Measurements from ENCODE around the gene FSTL4.
"Not testable (repeated sequence)": the region's sequence is repeated elsewhere in the genome, so short reads cannot be mapped to it uniquely, and the experiment has no call there.

Gene FSTL4

DNA sequence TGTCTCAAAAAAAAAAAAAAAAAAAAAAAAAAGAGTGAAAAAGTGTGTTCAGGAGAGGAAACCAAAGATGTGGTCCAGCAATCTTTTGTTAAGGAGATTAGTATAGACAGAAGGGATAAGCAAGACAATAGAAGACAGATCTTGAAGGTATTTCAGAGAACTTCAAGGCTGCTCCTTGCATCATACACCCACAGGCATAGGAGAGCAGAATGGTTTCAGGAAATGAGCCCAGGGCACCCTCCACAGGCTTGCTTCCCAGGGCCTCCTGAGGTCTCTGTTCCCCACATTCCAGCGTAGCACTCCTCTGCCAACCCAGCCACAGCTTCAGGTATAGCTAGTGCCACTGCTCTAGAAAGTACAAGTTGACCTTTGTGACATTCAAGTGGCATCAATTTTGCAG, 65.8 kb downstream of the FSTL4 start:
- DNase-seq, result no peak

DNA sequence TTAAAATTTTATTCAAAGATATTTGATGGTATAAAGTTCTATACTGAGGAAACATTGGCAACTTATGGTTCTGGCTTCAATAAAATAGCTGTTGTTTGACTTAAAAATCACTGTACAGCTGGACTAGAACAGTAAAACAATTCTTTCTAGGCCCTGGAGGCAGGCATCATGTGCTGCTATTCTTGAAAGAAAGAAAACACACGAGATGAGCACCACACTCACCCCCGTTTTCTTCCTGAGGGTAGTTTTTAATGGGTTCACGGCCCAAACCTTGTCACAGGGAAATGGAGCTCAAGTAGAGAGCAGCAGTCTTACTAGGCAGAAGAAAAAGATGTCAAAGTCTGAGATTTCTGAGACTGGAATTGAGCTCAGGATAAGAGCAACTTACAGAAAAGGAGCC, 68.0 kb downstream of the FSTL4 start:
- no peak for DNase-seq

DNA sequence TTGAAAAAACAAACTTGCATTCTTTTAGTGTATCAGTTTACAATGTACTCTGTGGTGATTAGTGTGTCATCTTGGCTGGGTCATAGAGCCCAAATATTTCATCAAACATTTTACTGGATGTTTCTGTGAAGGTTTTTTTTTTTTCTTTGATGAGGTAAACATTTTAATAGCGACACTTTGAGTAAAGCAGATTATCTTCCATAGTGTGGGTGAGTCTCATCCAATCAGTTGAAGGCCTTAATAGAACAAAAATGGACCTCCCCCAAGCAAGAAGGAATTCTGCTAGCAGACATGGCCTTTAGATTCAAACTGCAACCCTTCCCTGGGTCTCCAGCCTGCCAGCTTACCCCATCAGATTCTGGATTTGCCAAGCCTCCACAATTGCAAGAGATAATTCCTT, 72.5 kb downstream of the FSTL4 start:
- DNase-seq, result no peak

DNA sequence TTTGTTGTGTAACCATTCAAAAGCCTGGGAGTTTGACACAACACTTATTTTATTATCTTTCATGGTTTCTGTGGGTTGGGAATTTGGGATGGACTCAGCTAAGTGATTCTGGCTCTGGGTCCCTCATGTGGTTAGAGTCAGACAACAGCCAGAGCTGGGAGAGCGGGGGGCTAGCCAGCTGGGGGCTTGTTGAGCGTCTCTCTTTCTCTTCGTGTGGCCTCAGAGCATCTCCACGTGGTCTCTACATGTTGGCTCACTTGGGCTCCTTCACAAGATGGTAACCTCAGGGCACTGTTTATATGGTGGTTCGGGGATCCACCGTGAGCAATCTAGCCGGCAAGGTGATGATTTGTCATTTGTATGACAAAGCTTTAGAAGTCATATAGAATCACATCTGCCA, 73.6 kb downstream of the FSTL4 start:
- no peak for DNase-seq

DNA sequence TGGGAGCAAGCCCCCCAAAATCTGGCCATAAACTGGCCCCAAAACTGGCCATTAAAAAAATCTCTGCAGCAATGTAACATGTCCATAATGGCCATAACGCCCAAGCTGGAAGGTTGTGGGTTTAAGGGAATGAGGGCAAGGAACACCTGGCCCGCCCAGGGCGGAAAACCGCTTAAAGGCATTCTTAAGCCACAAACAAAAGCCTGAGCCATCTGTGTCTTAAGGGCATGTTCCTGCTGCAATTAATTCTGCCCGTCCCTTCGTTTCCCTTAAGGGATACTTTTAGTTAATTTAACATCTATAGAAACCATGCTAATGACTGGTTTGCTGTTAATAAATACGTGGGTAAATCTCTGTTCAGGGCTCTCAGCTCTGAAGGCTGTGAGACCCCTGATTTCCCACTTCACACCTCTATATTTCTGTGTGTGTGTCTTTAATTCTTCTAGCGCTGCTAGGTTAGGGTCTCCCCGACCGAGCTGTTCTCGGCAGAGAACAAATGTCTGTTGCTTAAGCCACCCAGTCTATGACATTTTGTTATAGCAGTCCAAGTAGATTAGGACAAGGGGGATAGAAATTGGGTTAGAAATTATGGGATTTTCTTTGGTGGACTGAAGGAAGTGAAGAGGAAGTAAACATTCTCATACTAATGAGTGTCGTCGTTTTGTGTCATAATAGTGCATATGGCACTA, 77.0 kb downstream of the FSTL4 start:
- not testable (repeated sequence) for DNase-seq

DNA sequence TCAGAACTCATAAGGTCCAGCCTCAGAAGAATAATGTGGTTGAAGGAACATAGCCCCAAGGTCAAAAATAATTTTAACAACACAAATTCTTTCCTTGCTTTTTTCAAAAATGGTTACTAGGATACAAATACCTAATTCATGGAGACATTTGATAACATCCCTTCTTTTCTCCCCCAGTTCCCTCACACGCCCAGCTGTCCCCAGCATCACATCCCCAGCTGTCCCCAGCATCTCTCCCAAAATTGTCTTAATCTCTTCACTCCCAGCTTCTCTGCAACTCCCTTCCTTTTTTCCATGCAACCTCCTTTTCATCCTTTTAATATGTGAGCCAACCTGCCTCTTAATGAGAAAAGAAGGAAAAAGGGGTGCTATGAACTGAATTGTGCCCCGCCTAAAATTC, 77.8 kb downstream of the FSTL4 start:
- no peak for DNase-seq

DNA sequence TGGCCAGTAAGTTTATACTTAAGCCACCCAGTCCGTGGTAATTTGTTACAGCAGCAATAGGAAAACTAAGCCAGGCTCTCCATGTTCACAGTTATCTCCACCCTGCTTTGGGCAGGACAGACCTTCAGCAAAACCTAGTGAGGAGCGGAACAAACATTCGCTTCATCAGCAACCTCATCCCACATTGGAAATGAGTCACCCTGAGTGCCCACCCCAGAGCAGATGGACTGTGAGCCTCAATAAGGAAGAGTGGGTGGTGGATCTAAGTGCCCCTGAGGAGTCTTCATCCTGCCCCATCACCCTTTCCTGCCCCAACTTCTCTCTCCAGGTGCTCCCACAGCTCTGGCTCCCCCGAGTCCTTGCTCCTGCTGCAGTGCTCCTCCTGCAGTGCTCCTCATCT, 78.8 kb downstream of the FSTL4 start:
- DNase-seq, result no peak

DNA sequence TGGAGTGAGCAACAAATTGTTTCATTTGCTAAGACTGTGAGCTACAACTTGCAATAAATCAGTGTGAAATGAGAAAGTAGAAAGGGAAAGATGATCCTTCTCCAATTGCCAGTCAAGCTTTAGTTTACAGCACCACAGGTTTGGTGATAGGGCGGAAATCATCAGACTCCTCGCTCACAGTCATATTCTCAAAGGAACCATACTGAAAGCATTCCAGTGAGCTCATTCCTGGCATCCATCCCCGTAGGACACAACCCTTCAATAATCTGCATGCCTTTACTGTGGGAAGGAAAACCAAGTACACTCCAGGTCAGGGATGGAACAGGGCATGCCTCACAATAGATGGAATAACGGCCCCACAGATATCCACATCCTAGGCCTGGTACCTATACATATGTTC, 80.7 kb downstream of the FSTL4 start:
- DNase-seq, result no peak

DNA sequence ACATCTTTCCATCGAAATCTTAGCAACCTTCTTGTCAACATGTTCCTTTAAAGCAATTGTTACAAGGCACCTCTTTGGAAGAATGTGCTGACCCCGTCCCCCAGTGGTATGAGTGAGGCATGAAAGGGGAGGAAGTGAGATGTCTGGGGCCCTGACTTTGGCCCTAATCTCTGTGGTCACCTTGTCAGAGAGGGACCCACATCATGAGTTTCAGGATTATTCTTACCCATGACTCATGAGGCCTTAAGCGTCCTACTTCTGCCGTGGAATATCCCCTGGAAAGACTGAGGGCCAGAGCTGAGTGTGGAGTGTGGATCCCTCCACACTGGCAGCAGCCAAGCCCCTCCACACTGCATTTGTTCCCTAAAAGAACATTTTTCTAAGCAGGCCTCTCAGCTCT, 81.2 kb downstream of the FSTL4 start:
- no peak for DNase-seq

DNA sequence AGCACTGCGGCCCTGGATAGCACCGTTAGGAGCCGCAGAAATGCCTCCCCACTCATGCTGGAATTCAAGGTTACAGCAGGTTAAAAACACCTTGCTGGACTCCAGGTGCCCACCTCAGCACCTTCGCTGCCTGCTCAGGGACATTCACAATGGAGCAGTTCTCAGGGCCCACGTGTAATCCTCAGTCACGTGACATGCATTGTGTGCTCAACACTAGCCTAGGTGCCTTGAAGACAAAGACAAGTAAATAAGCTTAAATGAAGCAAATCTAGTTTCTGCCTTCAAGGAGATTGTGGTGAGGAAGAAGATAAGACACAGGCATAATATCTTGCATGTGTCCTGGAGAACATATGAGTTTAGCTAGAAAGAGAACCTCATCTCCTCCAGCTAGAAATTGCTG, 82.1 kb downstream of the FSTL4 start:
- DNase-seq, result no peak

DNA sequence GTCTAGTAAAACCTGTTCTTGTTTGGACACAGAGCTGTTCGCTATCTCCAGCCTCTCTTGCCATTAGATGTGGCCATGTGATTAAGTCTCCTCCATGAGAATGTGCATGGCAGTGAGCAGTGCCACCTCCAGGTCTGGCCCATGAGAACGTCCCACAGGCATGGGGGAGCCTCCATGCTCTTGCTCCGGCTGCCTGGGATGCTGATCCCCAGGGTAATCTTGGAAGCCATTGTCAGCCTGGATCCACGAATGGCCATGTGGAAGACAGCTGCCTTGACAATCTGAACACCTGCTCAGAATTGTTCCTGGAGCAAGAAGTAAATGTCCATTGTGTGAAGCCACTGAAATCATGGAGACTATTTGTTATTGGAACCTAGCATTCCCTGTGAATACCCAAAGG, 83.5 kb downstream of the FSTL4 start:
- DNase-seq, result no peak

DNA sequence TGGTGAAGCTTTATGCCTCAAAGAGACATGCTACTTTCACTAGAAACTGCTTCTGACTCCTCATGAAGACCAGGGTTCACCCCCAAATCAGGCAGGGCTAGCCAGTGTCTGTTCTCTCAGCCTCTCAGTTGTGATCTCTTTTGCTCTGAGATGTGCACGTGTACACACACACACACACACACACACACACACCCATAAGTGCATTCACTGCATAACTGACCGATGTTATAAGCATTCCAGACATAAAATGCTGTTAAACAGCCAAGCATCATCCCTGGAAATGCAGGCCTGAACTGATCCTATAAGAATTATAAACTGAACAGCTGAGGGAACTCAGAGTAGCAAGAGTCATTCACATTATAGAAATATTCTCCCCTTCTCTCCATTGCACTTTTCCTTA, 85.0 kb downstream of the FSTL4 start:
- DNase-seq, result no peak

DNA sequence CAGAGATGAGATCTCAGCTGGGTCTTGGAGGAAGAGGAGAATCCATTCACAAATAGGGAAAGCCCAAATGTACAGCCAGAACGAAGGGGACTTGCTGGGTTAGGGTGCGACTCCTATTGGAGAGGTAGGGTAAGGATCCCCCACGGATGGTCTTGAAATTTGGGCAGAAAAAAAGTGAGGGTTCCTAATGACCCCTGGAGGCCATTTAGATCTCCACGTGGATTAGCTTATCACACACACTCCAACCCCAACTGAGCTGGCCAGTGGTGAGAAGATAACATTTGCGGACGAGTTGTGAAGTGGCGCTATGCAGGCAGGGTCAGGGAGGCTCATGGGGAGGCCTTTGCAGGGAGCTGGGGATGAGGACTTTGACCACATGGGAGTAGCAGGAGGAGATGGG, 86.0 kb downstream of the FSTL4 start:
- DNase-seq, result no peak

DNA sequence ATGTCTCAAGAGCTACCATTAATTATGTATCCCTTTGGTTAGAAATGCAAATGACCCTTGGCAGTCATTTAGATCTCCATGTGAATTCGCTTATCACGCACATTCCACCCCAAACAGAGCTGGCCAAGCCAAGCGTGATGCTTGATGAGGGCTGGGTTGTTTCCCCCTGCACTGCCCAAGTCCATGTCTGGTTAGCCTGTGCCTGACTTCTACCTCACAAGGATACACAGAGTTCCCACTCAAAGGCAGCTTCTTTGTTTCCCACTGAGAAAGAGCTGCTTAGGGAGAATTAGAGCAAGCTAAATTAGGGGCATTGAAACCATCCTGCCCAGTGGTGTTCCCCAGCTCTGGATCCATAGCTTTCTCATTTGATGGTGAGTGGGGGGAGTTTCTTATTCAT, 87.2 kb downstream of the FSTL4 start:
- no peak for DNase-seq

DNA sequence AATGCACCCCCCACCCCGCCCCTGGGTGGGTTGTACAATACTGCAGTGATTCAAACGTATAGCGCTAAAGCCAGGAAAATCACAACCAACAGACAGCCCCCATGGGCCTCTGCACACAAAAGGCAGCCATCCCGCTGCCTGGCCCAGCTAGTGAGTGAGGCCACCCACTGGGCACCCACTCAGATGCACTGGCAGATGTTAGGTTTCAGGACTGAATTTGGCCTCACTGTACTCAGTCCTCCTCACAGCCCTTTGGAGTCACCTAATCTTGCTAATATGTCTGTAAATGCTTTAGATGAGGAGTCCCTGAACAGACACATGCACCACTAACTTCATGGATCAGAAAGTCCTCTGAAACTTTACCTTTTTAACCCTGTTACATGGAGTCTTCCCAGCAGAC, 87.7 kb downstream of the FSTL4 start:
- DNase-seq, result no peak

DNA sequence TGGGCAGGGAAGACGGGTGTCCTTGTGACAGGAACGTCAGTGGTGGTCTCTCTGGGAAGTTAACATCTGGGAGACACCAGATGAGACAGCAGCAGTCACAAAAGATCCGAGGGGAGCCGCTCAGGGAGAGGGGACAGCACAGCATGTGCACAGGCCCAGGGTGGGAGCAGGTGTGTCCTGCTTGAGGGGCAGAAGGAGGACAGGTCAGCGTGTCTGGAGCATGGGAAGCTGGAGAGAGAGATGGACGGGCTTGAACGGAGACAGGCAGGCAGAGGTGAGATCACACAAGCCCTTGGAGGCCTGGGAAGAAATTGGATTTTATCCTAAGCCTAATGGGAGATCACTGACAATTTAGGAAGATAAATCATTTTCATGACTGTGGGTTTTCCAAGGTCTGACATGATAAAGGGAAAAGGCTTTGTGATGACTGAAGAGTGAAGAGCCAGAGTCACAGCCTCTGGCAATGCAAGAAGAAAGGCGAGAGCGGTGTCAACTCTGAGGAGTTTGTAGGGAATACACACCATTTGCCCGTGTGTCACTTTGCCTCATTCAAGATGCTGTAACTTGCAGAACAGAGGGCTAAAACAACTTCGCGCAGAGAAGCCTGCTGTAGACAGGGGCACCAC, 88.3 kb downstream of the FSTL4 start:
- DNase-seq, result no peak

DNA sequence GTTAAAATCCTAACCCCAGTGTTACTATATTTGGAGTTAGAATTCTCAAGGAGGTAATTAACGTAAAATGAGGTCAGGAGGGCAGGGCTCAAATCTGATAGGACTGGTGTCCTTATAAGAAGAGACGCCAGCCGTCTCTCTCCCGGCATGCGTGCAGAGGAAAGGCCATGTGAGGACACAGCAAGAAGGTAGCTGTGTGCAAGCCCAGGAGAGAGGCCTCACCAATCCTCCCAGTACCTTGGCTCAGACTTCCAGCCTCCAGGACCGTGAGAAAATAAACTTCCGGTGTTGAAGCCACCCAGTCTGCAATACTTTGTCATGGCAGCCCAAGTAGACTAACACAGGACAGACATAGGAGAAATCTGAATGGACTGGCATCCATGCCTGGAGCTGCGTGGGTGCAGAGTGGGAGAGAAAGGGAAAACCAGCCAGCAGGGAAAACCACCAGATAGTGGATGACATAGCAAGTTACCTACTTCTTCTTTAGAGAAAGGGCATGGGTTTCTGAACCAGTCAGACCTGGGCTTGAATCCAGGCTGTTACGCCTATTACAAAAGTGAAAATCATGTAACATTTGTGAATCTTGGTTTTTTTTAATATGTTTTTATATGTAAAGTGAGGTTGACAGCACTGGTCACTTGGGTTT, 89.2 kb downstream of the FSTL4 start:
- DNase-seq, result no peak

DNA sequence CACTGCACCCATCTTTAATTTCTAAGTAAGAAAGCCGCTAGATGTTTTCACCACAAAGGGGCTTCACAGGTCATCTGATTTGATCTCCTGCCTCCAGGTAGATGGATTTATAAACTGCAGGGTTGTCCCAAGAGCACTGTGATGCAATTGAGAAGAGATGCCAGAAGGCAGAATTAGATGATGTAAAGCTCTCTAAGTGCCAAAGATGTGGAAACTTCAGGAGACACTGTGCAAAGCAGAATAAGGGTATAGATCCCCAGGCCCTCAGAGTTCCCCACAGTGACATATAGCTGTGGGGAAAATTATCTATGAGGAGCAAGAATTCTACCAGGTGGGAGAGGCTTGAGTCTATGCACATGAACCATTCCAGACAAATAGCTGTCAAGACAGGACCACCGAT, 90.5 kb downstream of the FSTL4 start:
- no peak for DNase-seq

DNA sequence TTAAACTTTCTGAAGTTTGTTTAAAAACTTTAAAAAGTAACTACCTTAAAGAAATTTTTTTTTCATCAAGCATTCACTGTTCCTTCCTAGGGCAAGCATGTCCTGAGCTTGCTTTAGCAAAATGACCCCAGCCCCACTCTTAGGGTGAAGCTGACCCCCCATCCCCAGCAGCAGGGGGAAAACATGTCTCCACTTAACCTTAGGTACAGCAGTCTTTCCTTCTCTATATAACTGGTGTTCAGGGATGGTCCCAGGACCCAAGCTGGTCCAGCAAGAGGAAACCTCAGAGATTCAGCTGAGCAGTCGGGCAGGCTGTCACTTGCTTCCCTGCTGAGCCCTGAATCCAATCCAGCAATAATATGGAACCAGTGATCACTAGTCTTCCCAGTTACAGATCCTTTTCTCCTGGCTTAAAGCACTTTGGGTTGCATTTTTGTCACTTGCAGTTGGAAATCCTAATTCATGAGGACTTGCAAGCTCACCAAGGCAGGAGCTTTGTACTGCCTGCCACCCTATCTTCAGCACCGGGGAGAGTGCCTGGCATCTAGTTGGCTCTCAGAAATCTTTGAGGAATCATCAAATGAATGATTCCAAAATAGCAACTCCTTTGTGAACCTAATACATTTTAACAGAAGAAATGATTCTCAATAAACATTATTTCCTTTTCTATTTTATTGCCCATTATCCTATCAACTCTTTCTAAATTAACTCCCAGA, 91.2 kb downstream of the FSTL4 start:
- no peak for DNase-seq

DNA sequence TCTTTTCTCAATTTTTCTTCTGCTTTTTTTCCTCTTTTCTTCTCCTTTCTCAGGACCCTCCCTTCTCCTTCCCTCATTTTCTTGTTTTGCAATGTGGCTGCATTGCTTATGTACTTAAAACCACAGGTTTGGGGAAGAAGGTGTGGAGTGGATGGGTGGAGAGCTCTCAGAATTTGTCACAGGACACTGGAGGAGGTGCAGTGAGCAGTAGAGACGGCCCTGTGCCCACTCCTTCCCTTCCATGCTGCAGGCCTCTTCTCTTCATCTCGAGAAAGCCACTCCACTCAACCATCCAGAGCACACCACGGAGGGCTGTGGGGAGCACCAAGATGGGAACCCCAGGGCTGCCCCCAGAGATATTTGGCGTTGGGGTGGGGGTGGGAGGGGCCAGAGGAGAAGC, 92.3 kb downstream of the FSTL4 start:
- DNase-seq, result no peak

DNA sequence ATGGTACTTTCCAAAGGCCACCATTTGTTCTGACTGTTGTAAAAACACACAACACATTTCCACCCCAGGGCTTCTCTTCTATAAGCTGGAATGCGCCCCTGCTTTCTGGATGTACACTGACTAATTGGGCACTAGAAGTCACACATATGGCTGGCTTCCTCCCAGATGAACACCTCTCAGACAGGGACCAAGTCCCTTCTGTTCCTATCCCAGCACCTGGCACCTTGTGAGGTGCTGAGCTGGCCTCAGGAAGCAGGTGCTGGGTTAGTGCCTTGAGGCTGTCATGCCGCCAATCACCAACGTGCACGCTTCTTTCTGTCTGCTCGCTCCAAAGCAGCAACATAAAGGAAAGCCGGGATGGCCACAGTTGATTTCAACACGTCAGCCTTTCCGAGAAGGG, 93.2 kb downstream of the FSTL4 start:
- no peak for DNase-seq

DNA sequence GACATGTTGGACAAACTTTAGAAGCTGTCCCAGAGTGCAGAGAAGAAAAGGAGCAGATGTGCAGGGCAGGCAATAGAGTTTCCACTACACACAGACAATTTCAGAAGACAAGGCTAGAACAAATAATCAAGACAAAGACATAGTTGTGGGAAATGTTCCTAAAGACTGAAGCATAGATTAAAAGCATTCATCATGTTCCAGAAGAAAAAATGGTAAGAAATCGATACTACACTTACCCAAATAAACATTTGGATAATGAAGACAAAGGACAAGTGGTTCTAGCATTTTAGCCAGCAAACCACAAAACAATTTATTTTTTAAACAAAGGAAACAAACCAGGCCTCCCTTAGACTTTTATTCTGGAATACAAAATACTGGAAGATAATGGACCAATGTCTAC, 97.9 kb downstream of the FSTL4 start:
- no peak for DNase-seq

DNA sequence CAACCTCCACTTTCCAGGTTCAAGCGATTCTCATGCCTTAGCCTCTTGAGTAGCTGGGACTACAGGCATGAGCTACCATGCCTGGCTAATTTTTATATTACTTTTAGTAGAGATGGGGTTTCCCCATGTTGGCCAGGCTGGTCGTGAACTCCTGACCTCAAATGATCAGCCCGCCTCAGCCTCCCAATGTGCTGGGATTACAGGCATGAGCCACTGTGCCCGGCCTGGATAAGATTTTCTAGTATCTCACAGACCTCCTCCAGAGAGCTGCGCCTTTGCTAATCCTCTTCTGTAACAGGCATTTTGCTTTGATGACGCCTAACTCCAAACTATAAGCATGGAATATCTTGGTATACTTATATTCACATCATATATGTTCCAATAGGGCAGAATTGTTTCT, 99.4 kb downstream of the FSTL4 start:
- no peak for DNase-seq

DNA sequence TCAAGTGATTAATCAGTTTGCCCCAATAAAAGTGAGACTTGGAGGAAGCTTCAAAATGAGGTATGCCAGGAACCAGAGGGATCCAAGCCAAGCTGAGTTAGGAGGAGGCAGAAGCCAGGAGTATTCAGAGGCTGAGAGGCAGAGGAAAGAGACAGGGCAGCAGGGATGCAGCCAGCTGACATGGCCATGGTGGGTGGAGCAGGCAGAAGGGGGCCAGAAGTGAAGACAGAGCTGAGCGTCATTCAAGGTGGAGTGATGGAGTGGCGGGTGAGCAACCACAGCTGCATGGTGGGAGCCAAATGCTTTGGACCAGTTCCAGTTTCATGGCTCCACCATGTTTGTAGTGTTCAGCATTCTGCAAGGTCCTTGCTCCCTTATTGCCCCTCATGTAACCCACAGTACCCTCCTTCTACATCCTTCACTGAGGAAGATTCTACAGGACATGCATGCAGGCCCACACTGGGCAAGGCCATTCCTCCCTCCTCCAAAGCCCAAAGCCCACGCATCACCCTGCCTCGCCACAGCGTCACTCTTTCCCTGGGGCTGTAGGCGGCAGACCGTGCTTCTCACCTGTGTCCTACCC, 100.6 kb downstream of the FSTL4 start:
- DNase-seq, result no peak
